Esophagus (tissue), 2 donors: ENCODE measurements around the gene HHLA2. TPM values are rescaled to one million over a fixed set of nuclear protein-coding genes. Genes with fewer than 3 reads are reported as not detected.
"Not testable (repeated sequence)": the region's sequence is repeated elsewhere in the genome, so short reads cannot be mapped to it uniquely, and the experiment has no call there.

Experiments
- H3K27ac ChIP-seq, 2 donors: one replicate each; pipeline ENCODE4 v1.5.1; 2013; ENCODE audit warnings: low read depth in 2 of 2, mild to moderate bottlenecking in 2 of 2, inconsistent platforms in 1 of 2, low read length in 1 of 2, moderate library complexity in 1 of 2
- H3K27me3 ChIP-seq, 2 donors: one replicate each; pipeline ENCODE4 v1.6.1; 2013; ENCODE audit warnings: low read length in 2 of 2, control low read depth in 1 of 2, mild to moderate bottlenecking in 1 of 2; ENCODE audit not compliant: insufficient read depth in 2 of 2, control insufficient read depth in 1 of 2
- H3K36me3 ChIP-seq, 2 donors: one replicate each; pipeline ENCODE4 v1.6.1; 2013; ENCODE audit warnings: low read length in 1 of 2; ENCODE audit not compliant: control insufficient read depth in 2 of 2, insufficient read depth in 2 of 2
- H3K4me1 ChIP-seq, 2 donors: one replicate each; pipeline ENCODE4 v1.6.1; 2013; ENCODE audit warnings: low read length in 1 of 2; ENCODE audit not compliant: control insufficient read depth in 2 of 2, insufficient read depth in 2 of 2
- H3K4me3 ChIP-seq, 2 donors: one replicate each; pipeline ENCODE4 v1.5.1; 2013; ENCODE audit warnings: low read length in 2 of 2, mild to moderate bottlenecking in 2 of 2, low read depth in 1 of 2, moderate library complexity in 1 of 2
- H3K9me3 ChIP-seq, 2 donors: one replicate each; pipeline ENCODE4 v1.6.1; 2013; ENCODE audit warnings: mild to moderate bottlenecking in 2 of 2, low read depth in 1 of 2, low read length in 1 of 2, moderate library complexity in 1 of 2; ENCODE audit not compliant: control insufficient read depth in 2 of 2, insufficient read depth in 1 of 2
- WGBS, 2 donors: extraction: QIAGEN DNeasy Blood & Tissue Kit; methylation state at CpG; one replicate each; pipeline ENCODE4 v1.1.7; 2013; 5-methylcytosine and 5-hydroxymethylcytosine counted together
- polyA plus RNA-seq, 2 donors: library from polyadenylated mRNA; stranded (reverse); fragments of 200-250 nt; gene quantifications; one replicate each; pipeline ENCODE4 v1.2.3, GENCODE V29; 2013
- donor health status: healthy with polysubstance abuse.
- donor health status: Bipolar disorder and iron deficiency.

The HHLA2 gene
- polyA plus RNA-seq, 2 donors: not detected

GRCh38 chr3:108281670-108282069 lies 14.7 kb upstream of the HHLA2 start:
- no peak overlapping the region for H3K4me3 ChIP-seq
- H3K27me3 ChIP-seq: no peaks in the 10 kb centered on the region
- H3K9me3 ChIP-seq: peaks cover 0 to 5% of the 10 kb centered on the region in 2 donors
- H3K36me3 ChIP-seq: no peaks in the 10 kb centered on the region
- H3K4me1 ChIP-seq: no peaks in the 10 kb centered on the region
- H3K27ac ChIP-seq: no peak overlapping the region

- Histone ChIP-seq H3K9me3 (peaks cover 0 to 5% of the 10 kb centered on the region in 2 donors), H3K27ac (no peak overlapping the region), H3K27me3 (no peaks in the 10 kb centered on the region), H3K4me3 (no peak overlapping the region), H3K36me3 (no peaks in the 10 kb centered on the region), H3K4me1 (no peaks in the 10 kb centered on the region)
- WGBS, 2 donors: 29 to 60% methylated on average over 1 of the region's 1 CpG
These were observed 13.3 kb upstream of the HHLA2 start for GRCh38 chr3:108283006-108283405.

GRCh38 chr3:108283989-108284388 lies 12.4 kb upstream of the HHLA2 start:
- Histone ChIP-seq H3K36me3 (no peaks in the 10 kb centered on the region), H3K27me3 (no peaks in the 10 kb centered on the region), H3K4me1 (no peaks in the 10 kb centered on the region), H3K27ac (no peak overlapping the region), H3K4me3 (no peak overlapping the region), H3K9me3 (no peaks in the 10 kb centered on the region)
- 88 to 90% methylated on average over 2 of the region's 2 CpGs for WGBS, 2 donors

GRCh38 chr3:108285176-108285575 lies 11.2 kb upstream of the HHLA2 start:
- no peak overlapping the region for H3K27ac ChIP-seq
- H3K4me1 ChIP-seq: no peaks in the 10 kb centered on the region
- H3K9me3 ChIP-seq: no peaks in the 10 kb centered on the region
- 73 to 81% methylated on average over 1 of the region's 1 CpG for WGBS, 2 donors
- no peaks in the 10 kb centered on the region for H3K27me3 ChIP-seq
- H3K36me3 ChIP-seq: no peaks in the 10 kb centered on the region
- no peak overlapping the region for H3K4me3 ChIP-seq

- no peak overlapping the region for H3K4me3 ChIP-seq
- no peak overlapping the region for H3K27ac ChIP-seq
- WGBS, 2 donors: 40 to 92% methylated on average over 1 of the region's 1 CpG
- no peaks in the 10 kb centered on the region for H3K9me3 ChIP-seq
- H3K36me3 ChIP-seq: no peaks in the 10 kb centered on the region
- no peaks in the 10 kb centered on the region for H3K27me3 ChIP-seq
- no peaks in the 10 kb centered on the region for H3K4me1 ChIP-seq
These were observed 9.2 kb upstream of the HHLA2 start for GRCh38 chr3:108287146-108287545.

- H3K9me3 ChIP-seq, H3K36me3 ChIP-seq, H3K27ac ChIP-seq, H3K4me3 ChIP-seq, H3K27me3 ChIP-seq, H3K4me1 ChIP-seq: not testable (repeated sequence)
- 93% methylated on average over 6 of the region's 6 CpGs for WGBS, 2 donors
These were observed 8.2 kb upstream of the HHLA2 start for GRCh38 chr3:108288193-108288592.

- no peaks in the 10 kb centered on the region for H3K4me1 ChIP-seq
- H3K36me3 ChIP-seq: no peaks in the 10 kb centered on the region
- no peak overlapping the region for H3K27ac ChIP-seq
- WGBS, 2 donors: 36 to 45% methylated on average over 2 of the region's 2 CpGs
- H3K27me3 ChIP-seq: no peaks in the 10 kb centered on the region
- H3K4me3 ChIP-seq: no peak overlapping the region
- no peaks in the 10 kb centered on the region for H3K9me3 ChIP-seq
These were observed 7.2 kb upstream of the HHLA2 start for GRCh38 chr3:108289159-108289558.

- Histone ChIP-seq H3K27ac (no peak overlapping the region), H3K36me3 (no peaks in the 10 kb centered on the region), H3K4me1 (no peaks in the 10 kb centered on the region)
These were observed 3.9 kb upstream of the HHLA2 start for GRCh38 chr3:108292450-108292849.

GRCh38 chr3:108292905-108293328 lies 3.4 kb upstream of the HHLA2 start:
- H3K9me3 ChIP-seq: no peaks in the 10 kb centered on the region
- H3K27ac ChIP-seq: no peak overlapping the region
- H3K36me3 ChIP-seq: no peaks in the 10 kb centered on the region

More at GRCh38 chr3:108292450-108292849, 3.9 kb upstream of the HHLA2 start:
- no peaks in the 10 kb centered on the region for H3K27me3 ChIP-seq
- no peaks in the 10 kb centered on the region for H3K9me3 ChIP-seq
- no peak overlapping the region for H3K4me3 ChIP-seq

GRCh38 chr3:108293858-108294257 lies 2.5 kb upstream of the HHLA2 start:
- no peaks in the 10 kb centered on the region for H3K4me1 ChIP-seq
- WGBS, 2 donors: 71 to 84% methylated on average over 4 of the region's 4 CpGs
- no peaks in the 10 kb centered on the region for H3K9me3 ChIP-seq
- no peaks in the 10 kb centered on the region for H3K27me3 ChIP-seq
- H3K36me3 ChIP-seq: no peaks in the 10 kb centered on the region
- no peak overlapping the region for H3K4me3 ChIP-seq
- no peak overlapping the region for H3K27ac ChIP-seq

More at GRCh38 chr3:108292905-108293328, 3.4 kb upstream of the HHLA2 start:
- no peaks in the 10 kb centered on the region for H3K27me3 ChIP-seq
- no peaks in the 10 kb centered on the region for H3K4me1 ChIP-seq
- H3K4me3 ChIP-seq: no peak overlapping the region
